ENCODE data around the gene PAPSS1. TPM values are rescaled to one million over a fixed set of nuclear protein-coding genes. Genes with fewer than 3 reads are reported as not detected.

PAPSS1 gene
- total RNA-seq, 2 donors from 2014 or later, result 128 to 164 TPM

- Mint-ChIP-seq H3K36me3 (ENCODE audit: low read depth) (no peaks in the 10 kb centered on the region), H3K4me1 (no peaks in the 10 kb centered on the region), H3K4me3 (no peak overlapping the region), H3K27me3 (ENCODE audit: insufficient read depth) (peaks cover 2% of the 10 kb centered on the region), H3K9me3 (no peaks in the 10 kb centered on the region), H3K27ac (no peak overlapping the region)
- Histone ChIP-seq H3K36me3 (ENCODE audit: control insufficient read depth, insufficient read depth, low read length) (no peaks in the 10 kb centered on the region), H3K4me3 (ENCODE audit: low read length) (no peak overlapping the region), H3K4me1 (ENCODE audit: control insufficient read depth, insufficient read depth, low read length) (no peaks in the 10 kb centered on the region), H3K9ac (ENCODE audit: extremely low read depth, low read length, poor library complexity, severe bottlenecking) (no peak overlapping the region), H3K27ac (ENCODE audit: low read depth, low read length) (no peak overlapping the region), H3K9me3 (ENCODE audit: control insufficient read depth, low read length) (no peaks in the 10 kb centered on the region), H3K27me3 (ENCODE audit: control insufficient read depth, insufficient read depth, low read length, poor library complexity, severe bottlenecking) (no peaks in the 10 kb centered on the region)
- no peak for DNase-seq
- TF ChIP-seq CTCF (conservative IDR thresholded peaks at IDR 0.05), result no peak
Measured at GRCh38 chr4:107744532-107744931, 24.5 kb upstream of the PAPSS1 start.

GRCh38 chr4:107743532-107743931 lies 23.5 kb upstream of the PAPSS1 start:
- no peaks in the 10 kb centered on the region for H3K4me1 Mint-ChIP-seq
- H3K9ac ChIP-seq (ENCODE audit: extremely low read depth, low read length, poor library complexity, severe bottlenecking), result no peak overlapping the region
- no peak overlapping the region for H3K4me3 Mint-ChIP-seq
- no peaks in the 10 kb centered on the region for H3K9me3 Mint-ChIP-seq
- DNase-seq, result no peak
- no peaks in the 10 kb centered on the region for H3K36me3 Mint-ChIP-seq (ENCODE audit: low read depth)
- H3K4me3 ChIP-seq (ENCODE audit: low read length), result no peak overlapping the region
- H3K36me3 ChIP-seq (ENCODE audit: control insufficient read depth, insufficient read depth, low read length), result no peaks in the 10 kb centered on the region
- 100% methylated on average over 1 of the region's 1 CpG; no CpG with 5 or more reads in 1 of the 2 experiments for WGBS, 2 experiments (ENCODE audit: insufficient coverage in 1 of 2, insufficient read length in 1 of 2)
- no peak for TF ChIP-seq CTCF (conservative IDR thresholded peaks at IDR 0.05)
- no peak overlapping the region for H3K27ac Mint-ChIP-seq
- H3K27me3 Mint-ChIP-seq (ENCODE audit: insufficient read depth), result no peaks in the 10 kb centered on the region
- no peaks in the 10 kb centered on the region for H3K27me3 ChIP-seq (ENCODE audit: control insufficient read depth, insufficient read depth, low read length, poor library complexity, severe bottlenecking)
- no peak overlapping the region for H3K27ac ChIP-seq (ENCODE audit: low read depth, low read length)
- H3K4me1 ChIP-seq (ENCODE audit: control insufficient read depth, insufficient read depth, low read length), result no peaks in the 10 kb centered on the region
- H3K9me3 ChIP-seq (ENCODE audit: control insufficient read depth, low read length), result no peaks in the 10 kb centered on the region

- H3K27ac ChIP-seq (ENCODE audit: low read depth, low read length), result no peak overlapping the region
- H3K4me1 ChIP-seq (ENCODE audit: control insufficient read depth, insufficient read depth, low read length), result no peaks in the 10 kb centered on the region
- no peaks in the 10 kb centered on the region for H3K9me3 Mint-ChIP-seq
- no peaks in the 10 kb centered on the region for H3K36me3 Mint-ChIP-seq (ENCODE audit: low read depth)
- H3K36me3 ChIP-seq (ENCODE audit: control insufficient read depth, insufficient read depth, low read length), result no peaks in the 10 kb centered on the region
- no peaks in the 10 kb centered on the region for H3K9me3 ChIP-seq (ENCODE audit: control insufficient read depth, low read length)
- no peaks in the 10 kb centered on the region for H3K27me3 Mint-ChIP-seq (ENCODE audit: insufficient read depth)
- no peaks in the 10 kb centered on the region for H3K4me1 Mint-ChIP-seq
- H3K27ac Mint-ChIP-seq, result no peak overlapping the region
- 90% methylated on average over 1 of the region's 1 CpG; no CpG with 5 or more reads in 1 of the 2 experiments for WGBS, 2 experiments (ENCODE audit: insufficient coverage in 1 of 2, insufficient read length in 1 of 2)
- DNase-seq, result no peak
- H3K27me3 ChIP-seq (ENCODE audit: control insufficient read depth, insufficient read depth, low read length, poor library complexity, severe bottlenecking), result no peaks in the 10 kb centered on the region
- no peak overlapping the region for H3K4me3 ChIP-seq (ENCODE audit: low read length)
- no peak overlapping the region for H3K9ac ChIP-seq (ENCODE audit: extremely low read depth, low read length, poor library complexity, severe bottlenecking)
- H3K4me3 Mint-ChIP-seq, result no peak overlapping the region
- TF ChIP-seq CTCF (conservative IDR thresholded peaks at IDR 0.05), result no peak
Measured at GRCh38 chr4:107742791-107743190, 22.8 kb upstream of the PAPSS1 start.

All from endodermal cell (in vitro differentiated cells).